ENCODE data around the gene ZCCHC24. TPM values are rescaled to one million over a fixed set of nuclear protein-coding genes. Genes with fewer than 3 reads are reported as not detected.

Gene ZCCHC24
- total RNA-seq, 4 donors from 2014 or later, result 37.6 to 75.7 (median 48.7) TPM

- no peak for TF ChIP-seq CTCF (IDR thresholded peaks at IDR 0.05; ENCODE audit: low read depth)
Measured at GRCh38 chr10:79358811-79359210, 86.6 kb downstream of the ZCCHC24 start.

GRCh38 chr10:79357180-79357579, 88.2 kb downstream of the ZCCHC24 start:
- no peak for TF ChIP-seq CTCF (IDR thresholded peaks at IDR 0.05; ENCODE audit: low read depth)

GRCh38 chr10:79356104-79356503, 89.3 kb downstream of the ZCCHC24 start:
- TF ChIP-seq CTCF (IDR thresholded peaks at IDR 0.05; ENCODE audit: low read depth), result no peak

GRCh38 chr10:79355420-79356017, 89.9 kb downstream of the ZCCHC24 start:
- TF ChIP-seq CTCF (IDR thresholded peaks at IDR 0.05; ENCODE audit: low read depth), result no peak

GRCh38 chr10:79354615-79355014, 90.8 kb downstream of the ZCCHC24 start:
- no peak for TF ChIP-seq CTCF (IDR thresholded peaks at IDR 0.05; ENCODE audit: low read depth)

GRCh38 chr10:79354141-79354540, 91.3 kb downstream of the ZCCHC24 start:
- TF ChIP-seq CTCF (IDR thresholded peaks at IDR 0.05; ENCODE audit: low read depth), result no peak

GRCh38 chr10:79353726-79354125, 91.7 kb downstream of the ZCCHC24 start:
- TF ChIP-seq CTCF (IDR thresholded peaks at IDR 0.05; ENCODE audit: low read depth), result no peak
